HG03066 (cell line): ENCODE data around the gene TEKT5.
"Not testable (repeated sequence)": the region's sequence is repeated elsewhere in the genome, so short reads cannot be mapped to it uniquely, and the experiment has no call there.

Experiments
- ATAC-seq: cut with Tn5 transposase; IDR thresholded peaks from one replicate; pipeline ENCODE4 v1.9.1; 2021; ENCODE audit warnings: low read depth; ENCODE audit not compliant: unreplicated experiment

Gene TEKT5

DNA sequence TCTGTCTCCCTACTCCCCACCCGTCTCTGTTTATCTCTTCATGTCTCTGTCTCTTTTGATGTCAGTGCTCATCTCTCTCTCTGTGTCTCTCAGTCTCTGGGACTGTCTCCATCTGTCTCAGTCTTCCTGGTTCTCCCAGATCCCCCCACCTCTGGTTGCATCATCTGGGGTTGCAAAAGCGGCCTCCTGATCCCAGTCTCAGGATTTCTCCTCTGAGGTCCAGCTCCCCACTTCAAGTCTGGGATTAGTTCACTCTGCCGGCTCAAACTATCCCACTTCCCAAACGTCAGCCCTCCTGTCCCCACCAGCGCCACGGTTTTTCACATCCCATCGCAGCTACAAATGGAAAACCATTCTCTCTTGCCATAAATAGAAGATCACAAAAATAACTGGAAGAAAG lies 9.0 kb downstream of the TEKT5 start:
- no peak for ATAC-seq

GRCh38 chr16:10684511-10685151 lies 10.1 kb downstream of the TEKT5 start:
- ATAC-seq = no peak

GRCh38 chr16:10683170-10683569 lies 11.6 kb downstream of the TEKT5 start:
- ATAC-seq = no peak

- ATAC-seq = no peak
Observed at GRCh38 chr16:10682604-10683003, 12.1 kb downstream of the TEKT5 start.

GRCh38 chr16:10681310-10682308 lies 13.1 kb downstream of the TEKT5 start:
- ATAC-seq = no peak

DNA sequence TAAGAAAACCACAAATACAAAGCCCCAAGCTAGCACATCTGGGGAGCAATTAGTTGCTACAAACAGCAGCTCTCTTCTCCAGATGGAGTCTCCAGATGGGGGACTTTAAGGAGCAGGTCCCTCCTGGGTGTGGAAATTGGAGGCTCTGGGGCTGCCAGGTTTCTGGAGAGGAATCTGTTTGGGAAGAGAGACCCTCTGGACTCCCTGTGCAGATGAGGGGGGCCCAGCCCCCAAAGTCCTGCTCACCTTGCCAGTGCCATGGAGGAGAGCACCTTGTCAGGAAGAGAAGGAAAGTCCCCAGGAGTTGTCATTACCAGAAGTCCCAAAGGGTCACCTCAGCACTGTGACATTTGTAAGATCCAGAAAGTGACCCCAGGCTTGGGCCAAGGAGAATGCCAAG lies 14.8 kb downstream of the TEKT5 start:
- ATAC-seq = no peak

GRCh38 chr16:10679441-10679840 lies 15.3 kb downstream of the TEKT5 start:
- not testable (repeated sequence) for ATAC-seq

GRCh38 chr16:10678655-10679054 lies 16.1 kb downstream of the TEKT5 start:
- ATAC-seq = no peak

DNA sequence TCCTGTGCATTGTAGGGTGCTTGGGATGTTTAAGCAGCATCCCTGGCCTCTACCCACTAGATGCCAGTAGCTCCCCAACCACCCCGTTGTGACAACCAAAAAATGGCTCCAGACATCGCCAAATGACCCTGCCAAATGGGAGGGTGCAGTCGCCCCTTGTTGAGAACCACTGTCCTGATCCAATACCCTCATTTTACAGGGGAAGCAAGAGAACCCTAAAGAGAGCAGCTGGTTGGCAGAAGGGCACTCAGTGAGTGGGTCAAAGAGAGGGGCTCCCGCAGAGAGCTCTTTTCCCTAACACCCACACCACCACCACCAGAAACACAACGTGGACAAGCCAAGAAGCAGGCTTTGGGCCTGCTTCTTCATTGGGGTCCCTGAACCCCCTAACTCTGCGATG lies 18.4 kb downstream of the TEKT5 start:
- ATAC-seq = no peak

GRCh38 chr16:10675861-10676260 lies 18.9 kb downstream of the TEKT5 start:
- no peak for ATAC-seq

- ATAC-seq = no peak
Observed at GRCh38 chr16:10675216-10675615, 19.5 kb downstream of the TEKT5 start.

- ATAC-seq = no peak
Observed at GRCh38 chr16:10671729-10672128, 23.0 kb downstream of the TEKT5 start.

GRCh38 chr16:10669791-10670190 lies 24.9 kb downstream of the TEKT5 start:
- no peak for ATAC-seq

DNA sequence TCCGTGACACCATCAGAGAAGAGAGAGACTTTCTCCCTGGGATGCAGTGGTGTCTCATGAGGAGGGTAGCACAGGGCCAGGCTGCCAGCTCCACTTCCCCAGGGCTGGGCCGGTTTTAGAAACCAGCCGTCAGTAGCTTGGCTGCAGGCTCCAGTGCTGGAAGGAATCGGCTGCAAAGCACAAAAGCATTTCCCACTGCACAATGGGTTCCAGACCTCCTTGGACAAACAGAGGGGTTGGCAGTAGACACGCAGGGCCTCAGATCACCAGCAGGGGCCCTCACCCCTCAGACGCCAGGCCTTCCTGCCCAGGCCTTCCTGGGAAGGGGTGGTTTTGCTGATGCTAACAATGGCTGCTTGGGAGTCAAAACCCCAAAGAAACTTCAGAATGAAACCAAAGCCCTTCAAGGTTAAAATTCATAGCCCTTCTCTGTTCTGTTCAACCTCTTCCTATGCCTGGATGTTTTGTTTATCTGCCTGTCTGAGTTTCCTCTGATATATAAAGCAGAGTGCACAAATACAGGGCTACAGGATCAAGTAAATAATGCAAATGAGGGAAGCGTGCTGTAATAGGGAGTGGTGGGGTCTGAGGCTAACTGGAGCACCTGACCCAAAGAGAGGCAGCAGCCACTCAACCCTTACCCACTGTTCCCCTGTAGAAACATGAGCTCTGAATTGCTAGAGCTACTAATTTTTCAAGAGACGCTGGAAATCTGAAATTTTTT lies 26.2 kb downstream of the TEKT5 start:
- no peak for ATAC-seq

DNA sequence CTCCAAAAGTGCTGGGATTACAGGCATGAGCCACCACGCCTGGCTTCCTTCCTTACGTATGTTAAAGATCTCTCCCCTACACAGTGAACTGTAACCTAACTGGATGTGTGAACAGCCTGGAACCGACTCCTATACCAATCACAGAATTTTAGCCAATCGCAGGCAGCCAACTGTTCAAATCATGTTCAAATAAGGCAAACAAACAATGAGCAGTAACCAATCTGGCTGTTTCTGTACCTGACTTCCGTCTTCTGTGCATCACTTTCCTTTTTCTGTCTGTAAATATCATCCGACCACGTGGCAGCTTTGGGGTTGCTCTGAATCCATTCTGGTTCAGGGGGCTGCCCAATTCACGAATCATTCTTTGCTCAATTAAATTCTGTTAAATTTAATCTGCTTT lies 27.5 kb downstream of the TEKT5 start:
- ATAC-seq = no peak

DNA sequence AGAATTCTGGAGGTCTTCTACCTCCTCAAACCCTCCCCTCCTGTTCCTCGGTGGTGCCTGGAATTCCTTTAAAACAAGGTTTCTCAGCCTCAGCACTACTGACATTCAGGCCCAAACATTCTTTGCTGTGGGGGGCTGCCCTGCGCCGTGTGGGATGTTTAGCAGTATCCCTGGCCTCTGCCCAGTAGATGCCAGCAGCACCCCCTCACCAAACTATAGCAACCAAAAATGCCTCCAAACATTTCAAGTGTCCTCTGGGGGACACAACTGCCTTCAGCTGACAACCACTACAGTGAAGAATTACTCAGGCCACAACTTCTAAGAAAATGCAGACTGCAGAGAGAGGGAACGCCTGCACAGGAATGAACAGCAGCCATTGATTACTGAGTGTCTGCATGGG lies 28.4 kb downstream of the TEKT5 start:
- no peak for ATAC-seq

- no peak for ATAC-seq
Observed at GRCh38 chr16:10665166-10665565, 29.6 kb downstream of the TEKT5 start.

DNA sequence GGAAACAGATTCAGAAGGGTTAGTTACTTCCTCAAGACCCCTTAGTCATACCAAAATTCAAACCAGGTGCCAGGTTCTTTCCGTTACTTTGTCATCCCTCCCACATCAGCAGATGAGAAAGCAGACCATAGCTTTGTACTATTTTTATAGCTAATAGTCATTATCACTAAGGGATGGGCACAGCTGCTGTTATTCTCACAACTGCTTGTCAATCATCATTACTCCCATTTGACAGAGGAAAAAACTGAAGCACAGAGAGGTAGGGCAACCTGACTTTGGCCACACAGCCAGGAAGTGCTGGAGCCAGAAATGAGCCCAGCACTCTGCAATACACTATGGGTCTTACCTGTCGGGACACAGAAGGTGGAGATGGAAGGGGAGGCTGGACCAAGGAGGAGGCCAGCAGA lies 30.0 kb downstream of the TEKT5 start:
- no peak for ATAC-seq

DNA sequence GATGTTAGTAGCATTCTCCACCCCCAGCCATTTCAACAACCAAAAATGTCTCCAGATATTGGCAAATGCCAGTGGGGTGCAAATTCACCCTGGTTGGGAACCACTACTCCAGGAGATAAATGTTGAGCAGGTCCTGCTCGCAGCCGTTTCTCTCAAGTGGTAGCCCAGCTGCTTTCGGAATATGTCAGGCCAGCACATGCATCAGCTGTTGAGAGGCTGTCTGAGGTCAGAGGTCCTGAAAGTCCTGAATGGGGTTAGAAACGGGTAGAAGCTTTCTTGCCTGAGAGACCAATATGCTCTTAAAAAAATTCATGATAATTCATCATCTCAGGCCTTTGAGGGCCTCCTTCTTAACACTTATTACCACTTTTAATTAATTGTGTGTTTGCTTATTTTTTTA lies 31.0 kb downstream of the TEKT5 start:
- no peak for ATAC-seq

GRCh38 chr16:10663146-10663545 lies 31.6 kb downstream of the TEKT5 start:
- ATAC-seq = no peak

DNA sequence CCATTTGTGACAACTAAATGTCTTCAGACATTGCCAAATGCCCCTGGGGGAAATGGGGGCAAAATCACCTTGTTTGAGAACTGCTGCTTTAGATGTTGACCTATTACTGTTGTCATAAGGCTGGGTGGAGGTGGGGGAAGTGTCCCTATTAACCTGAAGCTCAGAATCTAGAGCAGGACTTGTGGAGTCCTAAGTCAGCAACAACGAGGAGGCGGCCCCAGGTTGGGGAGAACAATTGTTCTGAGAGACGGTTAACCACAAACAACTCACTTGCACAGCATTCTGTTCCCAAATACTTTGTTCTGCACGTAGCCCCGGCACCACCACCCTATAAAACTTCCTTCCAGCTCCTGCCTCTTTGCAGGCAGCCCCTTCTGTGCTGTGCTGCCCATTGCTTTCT lies 32.5 kb downstream of the TEKT5 start:
- no peak for ATAC-seq
